ENCODE data around the gene TEC.

Gene TEC

GRCh38 chr4:48162162-48162561 lies 107.5 kb downstream of the TEC start:
- no peak for DNase-seq (ENCODE audit: low read depth)

- no peak for DNase-seq (ENCODE audit: low read depth)
Measured at GRCh38 chr4:48157271-48157670, 112.4 kb downstream of the TEC start.

GRCh38 chr4:48156423-48156822 lies 113.2 kb downstream of the TEC start:
- no peak for DNase-seq (ENCODE audit: low read depth)

- DNase-seq (ENCODE audit: low read depth): no peak
Measured at GRCh38 chr4:48153791-48154550, 115.7 kb downstream of the TEC start.

- DNase-seq (ENCODE audit: low read depth): no peak
Measured at GRCh38 chr4:48152259-48152658, 117.4 kb downstream of the TEC start.

- DNase-seq (ENCODE audit: low read depth): no peak
Measured at GRCh38 chr4:48149827-48150370, 119.7 kb downstream of the TEC start.

GRCh38 chr4:48147621-48148020 lies 122.0 kb downstream of the TEC start:
- DNase-seq (ENCODE audit: low read depth): no peak

- no peak for DNase-seq (ENCODE audit: low read depth)
Measured at GRCh38 chr4:48141048-48141447, 128.6 kb downstream of the TEC start.

- no peak for DNase-seq (ENCODE audit: low read depth)
Measured at GRCh38 chr4:48139691-48140090, 129.9 kb downstream of the TEC start.

- no peak for DNase-seq (ENCODE audit: low read depth)
Measured at GRCh38 chr4:48138936-48139335, 130.7 kb downstream of the TEC start.

GRCh38 chr4:48138511-48138910 lies 131.1 kb downstream of the TEC start:
- no peak for DNase-seq (ENCODE audit: low read depth)

- no peak for DNase-seq (ENCODE audit: low read depth)
Measured at GRCh38 chr4:48137846-48138245, 131.8 kb downstream of the TEC start.

GRCh38 chr4:48134081-48134480 lies 135.6 kb downstream of the TEC start, which contains the start of gene TXK:
Gene TXK, minus strand, starts transcription at chr4:48134250. Its CDS starts 80 bp downstream, at chr4:48134170.
- DNase-seq (ENCODE audit: low read depth): no peak

- DNase-seq (ENCODE audit: low read depth): no peak
Measured at GRCh38 chr4:48133669-48134068, 136.0 kb downstream of the TEC start.

- DNase-seq (ENCODE audit: low read depth): no peak
Measured at GRCh38 chr4:48131736-48132135, 137.9 kb downstream of the TEC start.

GRCh38 chr4:48130100-48130499 lies 139.5 kb downstream of the TEC start:
- DNase-seq (ENCODE audit: low read depth): no peak

- no peak for DNase-seq (ENCODE audit: low read depth)
Measured at GRCh38 chr4:48129307-48130014, 140.2 kb downstream of the TEC start.

GRCh38 chr4:48127682-48128404 lies 141.8 kb downstream of the TEC start:
- DNase-seq (ENCODE audit: low read depth): peak; percentile 61

- DNase-seq (ENCODE audit: low read depth): no peak
Measured at GRCh38 chr4:48127231-48127630, 142.4 kb downstream of the TEC start.

- no peak for DNase-seq (ENCODE audit: low read depth)
Measured at GRCh38 chr4:48126621-48127020, 143.0 kb downstream of the TEC start.

- DNase-seq (ENCODE audit: low read depth): no peak
Measured at GRCh38 chr4:48124870-48125269, 144.8 kb downstream of the TEC start.

GRCh38 chr4:48122756-48123155 lies 146.9 kb downstream of the TEC start:
- DNase-seq (ENCODE audit: low read depth): no peak

- no peak for DNase-seq (ENCODE audit: low read depth)
Measured at GRCh38 chr4:48121180-48121579, 148.5 kb downstream of the TEC start.

Measured in activated T-cell treated with anti-CD3 and anti-CD28 coated beads for 24 hours (primary cell).